Esophagus squamous epithelium (tissue), 5 donors: ENCODE measurements around the gene LRRTM1. TPM values are rescaled to one million over a fixed set of nuclear protein-coding genes. Genes with fewer than 3 reads are reported as not detected.

Experiments
- DNase-seq: peaks from one replicate; lab custom pipeline; 2025; lab: John Stamatoyannopoulos, UW
- H3K27ac ChIP-seq, 4 donors: fragments of 200-600 bp; sonication (generic); one replicate each; pipeline ENCODE4 v1.5.1; 2016 to 2019; ENCODE audit warnings: mild to moderate bottlenecking in 1 of 4
- H3K27me3 ChIP-seq, 4 donors: fragments of 200-600 bp; sonication (generic); 1 replicate in 3 of 4; 2 replicates in 1 of 4; pipeline versions ENCODE4 v1.5.1 to v1.6.0; 2017 to 2021; ENCODE audit warnings: antibody characterized with exemption in 1 of 4
- H3K36me3 ChIP-seq, 3 donors: fragments of 200-600 bp; sonication (generic); one replicate each; pipeline ENCODE4 v1.5.1; 2016 to 2019
- H3K4me1 ChIP-seq, 3 donors: fragments of 200-600 bp; sonication (generic); one replicate each; pipeline ENCODE4 v1.5.1; 2017 to 2019
- H3K4me3 ChIP-seq, 4 donors: fragments of 200-600 bp; sonication (generic); 1 replicate in 3 of 4; 2 replicates in 1 of 4; pipeline ENCODE4 v1.5.1; 2016 to 2019; ENCODE audit warnings: mild to moderate bottlenecking in 2 of 4, moderate library complexity in 1 of 4
- H3K9me3 ChIP-seq, 3 donors: fragments of 200-600 bp; sonication (generic); one replicate each; pipeline ENCODE4 v1.5.1; 2016 to 2019
- POLR2A ChIP-seq, 4 donors: fragments of 450-650 bp; IDR thresholded peaks; one replicate each; pipeline ENCODE4 v1.6.1; 2017; ENCODE audit warnings: antibody characterized with exemption in 4 of 4, mild to moderate bottlenecking in 4 of 4, moderate library complexity in 3 of 4
- WGBS, 2 donors: methylation state at CpG; one replicate each; pipeline ENCODE4 v1.1.5; 2018; 5-methylcytosine and 5-hydroxymethylcytosine counted together
- intact Hi-C: fragments of 100-400 bp; cut with DNase I; formaldehyde crosslinking; loops from one replicate; pipeline ENCODE4 v1.15.0; 2022
- total RNA-seq, 4 donors: library from RNA; depleted of rRNA; stranded (reverse); fragments of >200 nt; gene quantifications; one replicate each; pipeline ENCODE4 v1.1.0, GENCODE V29; 2016
- TF ChIP-seq, protein P1 (sequence below), 6 experiments: fragments of 450-650 bp in 4 of 6; fragments of 200-600 bp in 2 of 6; sonication (generic) in 2 of 6; IDR thresholded peaks; one replicate each; pipeline ENCODE4 v1.5.1; 2016 to 2019; ENCODE audit warnings: antibody characterized with exemption in 6 of 6, mild to moderate bottlenecking in 4 of 6, moderate library complexity in 4 of 6
- donor health status: DM: yes; HTN: yes; CAD: no.

The LRRTM1 gene
- total RNA-seq, 4 donors from 2014 or later, result 0.09 TPM; not detected in 3

DNA sequence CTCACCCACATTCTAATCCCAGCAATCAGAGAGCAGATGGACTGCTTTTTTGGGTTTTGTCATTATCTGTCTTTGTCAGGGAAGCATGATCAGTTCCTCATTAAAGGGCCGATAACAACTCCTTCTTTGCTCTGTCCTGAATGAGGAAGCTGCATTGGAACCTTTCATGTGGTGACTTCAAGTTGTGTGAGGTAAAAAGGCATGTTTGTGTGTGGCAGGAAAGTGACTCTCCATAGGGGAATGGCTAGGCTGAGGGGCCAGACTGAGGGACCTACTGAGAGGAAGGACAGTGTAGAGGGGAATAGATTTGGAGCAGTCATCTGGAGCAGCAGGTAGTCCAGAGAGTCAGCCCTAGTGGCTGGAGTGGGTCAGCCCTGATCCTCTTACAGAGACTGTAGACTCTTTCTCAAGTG is 23.6 kb upstream of the LRRTM1 start:
- Histone ChIP-seq H3K27me3 (peaks cover 0 to 2% (median 0%) of the 10 kb centered on the region in 4 donors), H3K36me3 (no peaks in the 10 kb centered on the region), H3K27ac (no peak overlapping the region), H3K9me3 (no peaks in the 10 kb centered on the region), H3K4me3 (no peak overlapping the region), H3K4me1 (no peaks in the 10 kb centered on the region)
- WGBS, 2 donors, result 67 to 88% methylated on average over 1 of the region's 1 CpG
- DNase-seq, result no peak
- no peak for TF ChIP-seq POLR2A (IDR thresholded peaks at IDR 0.05)
- TF ChIP-seq, protein P1, sequence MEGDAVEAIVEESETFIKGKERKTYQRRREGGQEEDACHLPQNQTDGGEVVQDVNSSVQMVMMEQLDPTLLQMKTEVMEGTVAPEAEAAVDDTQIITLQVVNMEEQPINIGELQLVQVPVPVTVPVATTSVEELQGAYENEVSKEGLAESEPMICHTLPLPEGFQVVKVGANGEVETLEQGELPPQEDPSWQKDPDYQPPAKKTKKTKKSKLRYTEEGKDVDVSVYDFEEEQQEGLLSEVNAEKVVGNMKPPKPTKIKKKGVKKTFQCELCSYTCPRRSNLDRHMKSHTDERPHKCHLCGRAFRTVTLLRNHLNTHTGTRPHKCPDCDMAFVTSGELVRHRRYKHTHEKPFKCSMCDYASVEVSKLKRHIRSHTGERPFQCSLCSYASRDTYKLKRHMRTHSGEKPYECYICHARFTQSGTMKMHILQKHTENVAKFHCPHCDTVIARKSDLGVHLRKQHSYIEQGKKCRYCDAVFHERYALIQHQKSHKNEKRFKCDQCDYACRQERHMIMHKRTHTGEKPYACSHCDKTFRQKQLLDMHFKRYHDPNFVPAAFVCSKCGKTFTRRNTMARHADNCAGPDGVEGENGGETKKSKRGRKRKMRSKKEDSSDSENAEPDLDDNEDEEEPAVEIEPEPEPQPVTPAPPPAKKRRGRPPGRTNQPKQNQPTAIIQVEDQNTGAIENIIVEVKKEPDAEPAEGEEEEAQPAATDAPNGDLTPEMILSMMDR (IDR thresholded peaks at IDR 0.05), result no peak
- intact Hi-C loops, result no loop called here

DNA sequence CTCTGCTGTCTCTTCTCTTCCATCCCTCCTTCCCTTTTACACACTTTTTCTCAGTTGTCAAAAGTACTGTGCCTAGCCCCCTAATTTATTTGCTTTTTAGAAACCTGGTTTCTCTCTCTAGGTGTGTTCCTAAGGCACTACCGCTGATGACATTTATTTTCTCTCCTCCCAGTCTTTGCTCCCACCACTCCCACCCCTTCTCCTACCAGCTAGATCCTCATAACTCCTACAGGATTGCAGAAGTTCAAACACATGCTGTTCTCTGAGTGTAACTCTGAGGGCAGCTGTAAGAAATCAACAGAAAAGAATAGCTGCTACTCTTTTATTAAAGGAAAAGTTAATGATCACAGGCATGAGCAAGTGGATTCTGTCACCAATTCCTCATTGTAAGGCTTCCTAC is 22.3 kb upstream of the LRRTM1 start:
- H3K9me3 ChIP-seq, result no peaks in the 10 kb centered on the region
- intact Hi-C loops, result no loop called here
- WGBS, 2 donors, result 62 to 73% methylated on average over 1 of the region's 1 CpG
- H3K36me3 ChIP-seq, result no peaks in the 10 kb centered on the region
- TF ChIP-seq, protein P1 (IDR thresholded peaks at IDR 0.05), result no peak
- no peak for TF ChIP-seq POLR2A (IDR thresholded peaks at IDR 0.05)
- no peak overlapping the region for H3K4me3 ChIP-seq
- H3K27ac ChIP-seq, result no peak overlapping the region
- peaks cover 0 to 14% (median 0%) of the 10 kb centered on the region in 4 donors for H3K27me3 ChIP-seq
- DNase-seq, result no peak
- no peaks in the 10 kb centered on the region for H3K4me1 ChIP-seq

DNA sequence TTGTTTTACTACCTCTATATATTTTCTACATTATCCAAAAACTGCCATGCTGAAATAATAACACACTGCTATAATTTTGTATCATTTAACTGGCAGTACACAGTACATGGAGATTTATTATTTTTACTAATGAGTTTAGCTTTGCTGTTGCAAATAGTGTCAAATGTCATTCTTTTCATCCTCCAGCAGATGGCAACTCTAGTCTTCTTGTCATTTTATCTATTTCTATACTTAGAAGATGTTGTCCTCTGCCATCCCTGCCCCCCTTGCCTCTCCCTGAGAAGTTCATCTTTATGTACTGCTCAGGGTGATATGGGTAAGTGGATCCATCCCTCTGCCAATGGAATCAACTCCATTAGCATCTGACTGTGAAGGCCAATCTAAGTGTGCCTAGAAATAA is 21.7 kb upstream of the LRRTM1 start:
- TF ChIP-seq, protein P1 (IDR thresholded peaks at IDR 0.05), result peak in 1 of 6 experiments; percentile 29
- no peak for TF ChIP-seq POLR2A (IDR thresholded peaks at IDR 0.05)
- DNase-seq, result no peak
- intact Hi-C loops, result no loop called here
- Histone ChIP-seq H3K27ac (no peak overlapping the region), H3K4me3 (no peak overlapping the region), H3K27me3 (peaks cover 0 to 19% (median 0%) of the 10 kb centered on the region in 4 donors), H3K4me1 (no peaks in the 10 kb centered on the region), H3K36me3 (no peaks in the 10 kb centered on the region), H3K9me3 (no peaks in the 10 kb centered on the region)

DNA sequence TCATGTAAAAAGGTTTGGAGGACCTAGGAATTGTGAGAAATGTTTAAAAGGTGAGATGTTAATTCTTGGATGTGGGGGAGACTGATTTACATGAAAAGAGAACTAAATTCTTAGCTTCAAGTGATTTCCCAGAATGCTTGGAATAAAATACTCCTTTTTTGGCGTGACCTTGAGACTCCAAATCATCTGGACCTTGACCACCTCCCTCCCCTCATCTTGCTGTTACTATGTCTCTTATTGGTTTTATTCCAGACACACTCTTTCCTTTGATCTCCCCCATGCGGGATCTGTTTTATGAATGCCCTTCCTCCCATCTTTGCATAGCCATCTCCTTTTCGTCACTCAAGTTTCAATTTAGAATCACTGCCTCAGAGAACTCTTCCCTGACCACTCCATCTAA is 20.0 kb upstream of the LRRTM1 start:
- no peaks in the 10 kb centered on the region for H3K9me3 ChIP-seq
- TF ChIP-seq, protein P1 (IDR thresholded peaks at IDR 0.05), result no peak
- no peak for TF ChIP-seq POLR2A (IDR thresholded peaks at IDR 0.05)
- intact Hi-C loops, result no loop called here
- no peaks in the 10 kb centered on the region for H3K36me3 ChIP-seq
- no peak overlapping the region for H3K27ac ChIP-seq
- WGBS, 2 donors, result 69 to 70% methylated on average over 3 of the region's 3 CpGs
- no peak overlapping the region for H3K4me3 ChIP-seq
- no peaks in the 10 kb centered on the region for H3K4me1 ChIP-seq
- peaks cover 0 to 19% (median 0%) of the 10 kb centered on the region in 4 donors for H3K27me3 ChIP-seq
- DNase-seq, result no peak

DNA sequence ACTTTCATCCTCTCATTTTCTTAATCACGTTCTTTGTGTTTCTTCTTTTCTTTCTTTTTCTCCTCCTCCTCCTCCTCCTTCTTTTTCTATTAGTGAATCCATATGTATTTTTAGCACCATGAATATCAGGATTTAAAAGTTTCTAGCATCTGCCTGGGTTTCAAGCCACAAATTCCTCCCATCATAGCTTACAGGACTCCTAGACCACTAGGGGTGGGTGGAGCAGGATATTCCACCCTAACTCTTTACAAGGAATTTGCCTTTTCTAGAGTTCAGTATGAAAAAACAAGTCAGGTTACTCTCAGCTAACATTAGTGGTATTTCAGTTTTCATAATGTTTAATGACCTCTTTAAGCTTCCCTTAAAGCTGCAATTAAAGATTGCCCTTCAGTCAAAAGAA is 19.1 kb upstream of the LRRTM1 start:
- no peaks in the 10 kb centered on the region for H3K4me1 ChIP-seq
- DNase-seq, result no peak
- no peaks in the 10 kb centered on the region for H3K9me3 ChIP-seq
- no peak overlapping the region for H3K27ac ChIP-seq
- WGBS, 2 donors, result 47 to 60% methylated on average over 1 of the region's 1 CpG
- no peak overlapping the region for H3K4me3 ChIP-seq
- H3K36me3 ChIP-seq, result no peaks in the 10 kb centered on the region
- TF ChIP-seq, protein P1 (IDR thresholded peaks at IDR 0.05), result no peak
- no peak for TF ChIP-seq POLR2A (IDR thresholded peaks at IDR 0.05)
- intact Hi-C loops, result no loop called here
- H3K27me3 ChIP-seq, result peaks cover 0 to 19% (median 0%) of the 10 kb centered on the region in 4 donors
